Measurements from ENCODE around the gene APOL1. TPM values are rescaled to one million over a fixed set of nuclear protein-coding genes. Genes with fewer than 3 reads are reported as not detected.

APOL1 gene
- total RNA-seq, 6 experiments from 2014 or later: 85.1 to 299 (median 119) TPM

GRCh38 chr22:36232715-36233401, 20.1 kb upstream of the APOL1 start:
- 49% methylated on average over 8 of the region's 13 CpGs for whole genome bisulfite sequencing (ENCODE audit: insufficient coverage, low coverage, low lambda C conversion rate, missing lambda C conversion rate)
- Histone ChIP-seq H3K4me1 (peaks cover 0 to 22% (median 9%) of the 10 kb centered on the region in 4 donors), H3K9me3 (no peaks in the 10 kb centered on the region), H3K4me3 (no peak overlapping the region), H3K36me3 (peaks cover 0 to 42% (median 17%) of the 10 kb centered on the region in 4 donors), H3K27me3 (no peaks in the 10 kb centered on the region), H3K27ac (no peak overlapping the region)
- intact Hi-C loops (cut with DNase I): loop anchor here (10.0 kb wide), 1 partner anchor 52 kb away; no protein-coding TSS in a partner anchor
- no peak for DNase-seq
- peak in 1 of 4 donors; percentile 11 for ATAC-seq
- TF ChIP-seq, protein P1, sequence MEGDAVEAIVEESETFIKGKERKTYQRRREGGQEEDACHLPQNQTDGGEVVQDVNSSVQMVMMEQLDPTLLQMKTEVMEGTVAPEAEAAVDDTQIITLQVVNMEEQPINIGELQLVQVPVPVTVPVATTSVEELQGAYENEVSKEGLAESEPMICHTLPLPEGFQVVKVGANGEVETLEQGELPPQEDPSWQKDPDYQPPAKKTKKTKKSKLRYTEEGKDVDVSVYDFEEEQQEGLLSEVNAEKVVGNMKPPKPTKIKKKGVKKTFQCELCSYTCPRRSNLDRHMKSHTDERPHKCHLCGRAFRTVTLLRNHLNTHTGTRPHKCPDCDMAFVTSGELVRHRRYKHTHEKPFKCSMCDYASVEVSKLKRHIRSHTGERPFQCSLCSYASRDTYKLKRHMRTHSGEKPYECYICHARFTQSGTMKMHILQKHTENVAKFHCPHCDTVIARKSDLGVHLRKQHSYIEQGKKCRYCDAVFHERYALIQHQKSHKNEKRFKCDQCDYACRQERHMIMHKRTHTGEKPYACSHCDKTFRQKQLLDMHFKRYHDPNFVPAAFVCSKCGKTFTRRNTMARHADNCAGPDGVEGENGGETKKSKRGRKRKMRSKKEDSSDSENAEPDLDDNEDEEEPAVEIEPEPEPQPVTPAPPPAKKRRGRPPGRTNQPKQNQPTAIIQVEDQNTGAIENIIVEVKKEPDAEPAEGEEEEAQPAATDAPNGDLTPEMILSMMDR (IDR thresholded peaks at IDR 0.05): no peak
- TF ChIP-seq POLR2A (IDR thresholded peaks at IDR 0.05): no peak

DNA sequence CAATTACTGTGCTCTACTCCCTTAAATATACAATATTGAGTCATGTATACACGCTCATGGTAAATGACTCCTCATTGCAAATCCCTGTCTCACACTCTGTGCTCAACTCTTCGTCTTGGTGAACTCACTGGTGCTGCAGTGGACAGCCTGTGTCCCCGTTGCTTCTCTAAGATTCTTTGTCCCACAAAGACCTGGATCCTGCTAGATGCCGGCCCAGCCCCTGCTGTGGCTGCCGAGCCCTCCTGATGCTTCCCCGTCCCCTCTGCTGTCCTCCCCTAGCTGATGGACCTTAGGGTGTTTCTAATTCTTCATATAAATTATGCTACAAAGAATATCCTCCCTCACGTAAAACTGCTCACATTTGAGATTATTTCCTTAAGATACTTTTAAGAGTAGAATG, 19.1 kb upstream of the APOL1 start:
- intact Hi-C loops (cut with DNase I): loop anchor here (10.0 kb wide), 1 partner anchor 51 kb away; no protein-coding TSS in a partner anchor
- H3K4me1 ChIP-seq: peaks cover 0 to 22% (median 11%) of the 10 kb centered on the region in 4 donors
- DNase-seq (no peak), ATAC-seq (no peak)
- H3K36me3 ChIP-seq: peaks cover 0 to 34% (median 17%) of the 10 kb centered on the region in 4 donors
- no peak overlapping the region for H3K27ac ChIP-seq
- no peak overlapping the region for H3K4me3 ChIP-seq
- WGBS (ENCODE audit: insufficient coverage, low coverage, low lambda C conversion rate, missing lambda C conversion rate): 78% methylated on average over 4 of the region's 7 CpGs
- no peak for TF ChIP-seq POLR2A (IDR thresholded peaks at IDR 0.05)
- TF ChIP-seq, protein P1 (IDR thresholded peaks at IDR 0.05): no peak
- H3K9me3 ChIP-seq: no peaks in the 10 kb centered on the region
- no peaks in the 10 kb centered on the region for H3K27me3 ChIP-seq

GRCh38 chr22:36234213-36234612, 18.7 kb upstream of the APOL1 start:
- Histone ChIP-seq H3K4me3 (no peak overlapping the region), H3K36me3 (peaks cover 0 to 31% (median 15%) of the 10 kb centered on the region in 4 donors)

DNA sequence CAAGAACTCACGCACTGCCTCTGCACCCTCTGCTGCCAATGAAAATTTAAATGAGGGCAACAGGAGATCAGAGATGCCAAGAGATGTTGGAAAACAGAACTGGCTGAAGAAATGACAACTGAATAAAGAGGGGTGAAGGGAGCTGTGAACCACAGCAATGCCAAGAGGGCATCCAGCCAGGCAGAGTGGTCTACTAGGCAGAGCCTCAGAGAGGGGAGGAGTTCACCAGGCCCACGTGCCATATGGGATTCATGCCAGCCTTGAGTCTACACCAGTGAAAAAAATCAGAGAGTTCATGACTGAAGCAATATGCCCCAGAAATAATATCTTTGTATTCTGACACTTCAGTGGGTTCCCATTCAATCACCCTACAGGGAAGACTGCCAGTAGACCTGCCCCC, 18.0 kb upstream of the APOL1 start:
- H3K4me1 ChIP-seq: peaks cover 0 to 22% (median 11%) of the 10 kb centered on the region in 4 donors
- ATAC-seq (no peak), DNase-seq (peak in 1 of 3 donors; percentile 47)
- no peaks in the 10 kb centered on the region for H3K27me3 ChIP-seq
- H3K9me3 ChIP-seq: no peaks in the 10 kb centered on the region
- no peak overlapping the region for H3K4me3 ChIP-seq
- 37% methylated on average over 2 of the region's 2 CpGs for WGBS (ENCODE audit: insufficient coverage, low coverage, low lambda C conversion rate, missing lambda C conversion rate)
- intact Hi-C loops (cut with DNase I): loop anchor here (10.0 kb wide), 1 partner anchor 50 kb away; no protein-coding TSS in a partner anchor
- H3K27ac ChIP-seq: no peak overlapping the region
- peaks cover 0 to 31% (median 12%) of the 10 kb centered on the region in 4 donors for H3K36me3 ChIP-seq
- no peak for TF ChIP-seq POLR2A (IDR thresholded peaks at IDR 0.05)
- TF ChIP-seq, protein P1 (IDR thresholded peaks at IDR 0.05): no peak

More at GRCh38 chr22:36234213-36234612, 18.7 kb upstream of the APOL1 start:
- intact Hi-C loops (cut with DNase I): loop anchor here (10.0 kb wide), 1 partner anchor 51 kb away; no protein-coding TSS in a partner anchor
- peaks cover 0 to 22% (median 11%) of the 10 kb centered on the region in 4 donors for H3K4me1 ChIP-seq
- whole genome bisulfite sequencing (ENCODE audit: insufficient coverage, low coverage, low lambda C conversion rate, missing lambda C conversion rate): 35% methylated on average over 2 of the region's 2 CpGs
- no peaks in the 10 kb centered on the region for H3K27me3 ChIP-seq
- no peak for TF ChIP-seq POLR2A (IDR thresholded peaks at IDR 0.05)
- TF ChIP-seq, protein P1 (IDR thresholded peaks at IDR 0.05): no peak
- DNase-seq (no peak), ATAC-seq (no peak)
- H3K9me3 ChIP-seq: no peaks in the 10 kb centered on the region
- no peak overlapping the region for H3K27ac ChIP-seq

Data from right lobe of liver (tissue), 6 donors.